ENCODE data around the gene HSPA4.

HSPA4 gene

DNA sequence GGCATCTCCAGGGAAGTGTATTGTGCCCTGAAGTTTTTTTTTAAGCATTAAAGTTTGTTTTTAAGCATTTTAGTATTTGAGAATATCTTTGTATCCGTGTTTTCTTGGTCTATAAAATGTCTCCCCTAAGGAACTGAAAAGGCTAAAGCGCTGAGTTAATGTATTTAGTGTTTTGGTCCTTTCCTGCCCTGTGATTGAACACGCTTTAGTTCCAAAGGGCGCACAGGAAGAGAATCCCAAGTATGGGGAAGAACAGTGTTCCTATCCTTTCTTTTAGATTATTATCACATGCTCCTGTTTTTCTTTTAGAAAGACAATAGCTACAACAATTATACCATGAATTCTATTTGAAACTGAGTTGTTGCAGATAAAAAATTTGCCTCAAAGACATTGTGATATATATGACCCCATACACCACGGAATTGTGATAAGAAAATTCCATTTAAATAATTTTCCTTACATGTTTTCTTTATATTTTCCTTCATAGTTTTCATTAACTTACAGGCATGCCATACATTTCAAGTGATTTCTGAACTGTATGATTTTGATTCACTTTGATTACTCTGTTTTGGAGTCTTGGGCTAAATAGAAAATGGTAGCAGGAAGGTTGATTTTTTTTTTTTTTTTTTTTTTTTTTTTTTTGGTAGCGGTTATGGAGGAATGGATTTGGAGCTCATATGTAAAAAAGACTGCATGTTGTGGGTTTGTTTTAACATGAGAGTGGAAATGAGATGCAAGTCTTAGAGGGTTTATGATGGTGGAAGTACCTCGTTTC is 3.1 kb downstream of the HSPA4 start:
- Histone ChIP-seq H3K27ac (no peak overlapping the region), H3K4me2 (ENCODE audit: low read length) (no peak overlapping the region), H3K4me3 (ENCODE audit: low read depth, low read length) (no peak overlapping the region), H3K4me1 (peaks cover 15% of the 10 kb centered on the region), H3K36me3 (ENCODE audit: control insufficient read depth, insufficient read depth, low read length) (no peaks in the 10 kb centered on the region), H3K9ac (no peak overlapping the region), H3K79me2 (peaks cover 58% of the 10 kb centered on the region), H3K27me3 (ENCODE audit: control insufficient read depth, insufficient read depth, low read length) (no peaks in the 10 kb centered on the region), H3K9me3 (ENCODE audit: control insufficient read depth, low read length) (no peaks in the 10 kb centered on the region), H2AFZ (no peak overlapping the region)
- TF ChIP-seq, protein P1, sequence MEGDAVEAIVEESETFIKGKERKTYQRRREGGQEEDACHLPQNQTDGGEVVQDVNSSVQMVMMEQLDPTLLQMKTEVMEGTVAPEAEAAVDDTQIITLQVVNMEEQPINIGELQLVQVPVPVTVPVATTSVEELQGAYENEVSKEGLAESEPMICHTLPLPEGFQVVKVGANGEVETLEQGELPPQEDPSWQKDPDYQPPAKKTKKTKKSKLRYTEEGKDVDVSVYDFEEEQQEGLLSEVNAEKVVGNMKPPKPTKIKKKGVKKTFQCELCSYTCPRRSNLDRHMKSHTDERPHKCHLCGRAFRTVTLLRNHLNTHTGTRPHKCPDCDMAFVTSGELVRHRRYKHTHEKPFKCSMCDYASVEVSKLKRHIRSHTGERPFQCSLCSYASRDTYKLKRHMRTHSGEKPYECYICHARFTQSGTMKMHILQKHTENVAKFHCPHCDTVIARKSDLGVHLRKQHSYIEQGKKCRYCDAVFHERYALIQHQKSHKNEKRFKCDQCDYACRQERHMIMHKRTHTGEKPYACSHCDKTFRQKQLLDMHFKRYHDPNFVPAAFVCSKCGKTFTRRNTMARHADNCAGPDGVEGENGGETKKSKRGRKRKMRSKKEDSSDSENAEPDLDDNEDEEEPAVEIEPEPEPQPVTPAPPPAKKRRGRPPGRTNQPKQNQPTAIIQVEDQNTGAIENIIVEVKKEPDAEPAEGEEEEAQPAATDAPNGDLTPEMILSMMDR (IDR thresholded peaks at IDR 0.05) = no peak

DNA sequence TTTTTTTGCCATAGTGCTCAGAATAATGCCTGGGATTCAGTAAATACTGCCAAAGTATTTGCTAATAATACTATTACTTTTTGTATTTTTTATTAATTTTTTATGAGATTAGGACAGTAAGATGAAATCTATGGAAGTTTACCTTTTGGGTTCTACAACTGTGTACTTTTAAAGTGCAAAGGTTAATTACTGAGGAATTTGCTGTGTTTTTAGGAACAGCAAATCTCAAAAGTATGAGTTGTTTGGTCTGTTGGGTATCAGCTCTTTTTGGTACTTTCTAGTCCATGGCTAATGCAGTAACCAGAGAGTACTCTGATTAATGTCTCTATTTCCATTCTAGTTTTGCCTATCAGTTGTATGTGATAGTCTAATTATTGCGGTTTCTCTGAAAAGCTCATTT is 5.1 kb downstream of the HSPA4 start:
- no peaks in the 10 kb centered on the region for H3K27me3 ChIP-seq (ENCODE audit: control insufficient read depth, insufficient read depth, low read length)
- no peak overlapping the region for H3K9ac ChIP-seq
- no peak overlapping the region for H3K4me3 ChIP-seq (ENCODE audit: low read depth, low read length)
- TF ChIP-seq, protein P1 (IDR thresholded peaks at IDR 0.05) = no peak
- no peaks in the 10 kb centered on the region for H3K36me3 ChIP-seq (ENCODE audit: control insufficient read depth, insufficient read depth, low read length)
- H3K27ac ChIP-seq = no peak overlapping the region
- no peak overlapping the region for H3K4me2 ChIP-seq (ENCODE audit: low read length)
- peaks cover 4% of the 10 kb centered on the region for H3K4me1 ChIP-seq
- H3K9me3 ChIP-seq (ENCODE audit: control insufficient read depth, low read length) = no peaks in the 10 kb centered on the region
- H3K79me2 ChIP-seq = peaks cover 66% of the 10 kb centered on the region
- no peak overlapping the region for H2AFZ ChIP-seq

DNA sequence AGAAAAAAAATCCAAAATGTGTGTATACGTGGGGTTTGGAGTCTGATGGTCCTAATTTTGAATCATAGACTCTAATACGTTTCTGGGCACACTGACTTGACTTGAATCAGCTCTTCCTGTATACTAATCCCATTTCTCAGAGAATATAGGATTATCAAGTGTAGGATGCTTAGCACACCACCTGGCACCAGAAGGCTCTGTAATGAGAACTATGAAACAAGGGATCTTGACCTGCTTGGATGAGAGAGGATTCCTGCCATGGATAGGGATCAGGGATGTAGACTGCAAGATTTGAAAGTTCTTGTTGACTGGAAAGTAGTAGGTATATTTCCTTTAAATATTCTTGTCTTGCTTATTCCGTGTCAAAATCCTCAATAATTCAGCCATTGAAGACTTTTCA is 7.8 kb downstream of the HSPA4 start:
- Histone ChIP-seq H3K9me3 (ENCODE audit: control insufficient read depth, low read length) (no peaks in the 10 kb centered on the region), H3K79me2 (peaks cover 54% of the 10 kb centered on the region), H3K9ac (no peak overlapping the region), H3K36me3 (ENCODE audit: control insufficient read depth, insufficient read depth, low read length) (no peaks in the 10 kb centered on the region), H3K4me3 (ENCODE audit: low read depth, low read length) (no peak overlapping the region), H3K4me1 (no peaks in the 10 kb centered on the region), H3K27me3 (ENCODE audit: control insufficient read depth, insufficient read depth, low read length) (no peaks in the 10 kb centered on the region), H3K4me2 (ENCODE audit: low read length) (no peak overlapping the region), H3K27ac (no peak overlapping the region), H2AFZ (no peak overlapping the region)
- TF ChIP-seq, protein P1 (IDR thresholded peaks at IDR 0.05) = no peak

DNA sequence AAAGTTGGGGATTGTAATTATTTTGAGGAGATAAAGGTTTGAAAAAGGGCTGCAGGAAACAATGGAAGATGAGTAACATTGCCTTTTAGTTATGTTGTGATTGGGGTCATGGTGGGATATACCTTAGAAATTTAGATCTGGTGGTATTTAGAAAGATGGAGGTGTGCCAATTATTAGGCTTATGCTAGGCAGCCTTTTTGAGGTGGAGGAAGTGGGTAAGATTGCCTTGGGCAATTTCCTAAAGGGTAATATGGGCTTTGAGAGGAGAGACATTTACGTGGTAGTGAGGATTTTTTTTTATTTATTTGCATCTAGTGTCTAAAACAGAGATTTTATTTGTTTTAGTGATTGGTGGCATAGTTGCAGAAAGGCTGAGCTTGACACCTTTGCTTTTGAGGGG is 10.5 kb downstream of the HSPA4 start:
- H2AFZ ChIP-seq = no peak overlapping the region
- TF ChIP-seq, protein P1 (IDR thresholded peaks at IDR 0.05) = no peak
- H3K9ac ChIP-seq = no peak overlapping the region
- H3K79me2 ChIP-seq = peaks cover 41% of the 10 kb centered on the region
- no peaks in the 10 kb centered on the region for H3K27me3 ChIP-seq (ENCODE audit: control insufficient read depth, insufficient read depth, low read length)
- no peak overlapping the region for H3K4me3 ChIP-seq (ENCODE audit: low read depth, low read length)
- no peaks in the 10 kb centered on the region for H3K36me3 ChIP-seq (ENCODE audit: control insufficient read depth, insufficient read depth, low read length)
- H3K9me3 ChIP-seq (ENCODE audit: control insufficient read depth, low read length) = no peaks in the 10 kb centered on the region
- H3K27ac ChIP-seq = no peak overlapping the region
- peaks cover 2% of the 10 kb centered on the region for H3K4me1 ChIP-seq
- no peak overlapping the region for H3K4me2 ChIP-seq (ENCODE audit: low read length)

DNA sequence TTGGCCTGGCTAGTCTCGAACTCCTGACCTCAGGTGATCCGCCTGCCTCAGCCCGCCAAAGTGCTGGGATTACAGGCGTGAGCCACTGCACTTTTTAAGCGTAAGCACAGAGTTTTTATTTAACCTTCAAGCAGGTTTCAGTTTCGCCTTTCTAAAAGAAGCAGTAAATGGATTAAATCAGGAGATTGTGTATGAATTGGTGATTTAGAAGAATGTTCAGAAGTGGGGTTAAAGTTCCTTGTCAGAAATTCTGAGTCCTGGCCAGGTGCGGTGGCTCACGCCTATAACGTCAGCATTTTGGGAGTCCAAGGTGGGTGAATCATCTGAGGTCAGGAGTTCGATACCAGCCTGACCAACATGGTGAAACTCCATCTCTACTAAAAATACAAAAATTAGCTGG is 12.2 kb downstream of the HSPA4 start:
- Histone ChIP-seq H3K9ac (no peak overlapping the region), H3K27me3 (ENCODE audit: control insufficient read depth, insufficient read depth, low read length) (no peaks in the 10 kb centered on the region), H3K9me3 (ENCODE audit: control insufficient read depth, low read length) (no peaks in the 10 kb centered on the region), H2AFZ (no peak overlapping the region), H3K79me2 (peaks cover 32% of the 10 kb centered on the region), H3K4me2 (ENCODE audit: low read length) (no peak overlapping the region), H3K27ac (no peak overlapping the region), H3K36me3 (ENCODE audit: control insufficient read depth, insufficient read depth, low read length) (no peaks in the 10 kb centered on the region), H3K4me3 (ENCODE audit: low read depth, low read length) (no peak overlapping the region), H3K4me1 (peaks cover 2% of the 10 kb centered on the region)
- TF ChIP-seq, protein P1 (IDR thresholded peaks at IDR 0.05) = no peak

All from parathyroid adenoma (tissue), 2 donors.